Measurements from ENCODE around the gene CPNE8.
A peak's percentile ranks its signal among the peaks of the same experiment; 100 is the strongest.

Gene CPNE8

DNA sequence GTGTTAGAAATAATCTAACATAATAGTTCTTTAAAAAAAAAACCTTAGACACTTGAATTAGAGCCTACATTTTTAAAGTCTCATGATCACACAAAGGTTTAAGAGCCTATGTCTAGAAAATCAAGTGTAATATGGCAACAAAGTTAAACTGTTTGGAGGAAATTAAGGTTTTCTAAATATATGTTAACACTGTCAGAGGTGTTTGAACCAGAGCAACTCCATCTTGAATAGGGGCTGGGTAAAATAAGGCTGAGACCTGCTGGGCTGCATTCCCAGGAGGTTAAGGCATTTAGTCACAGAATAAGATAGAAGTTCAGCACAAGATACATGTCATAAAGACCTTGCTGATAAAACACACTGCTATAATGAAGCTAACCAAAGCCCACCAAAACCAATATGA lies 12.4 kb downstream of the CPNE8 start:
- no peak for FAIRE-seq

DNA sequence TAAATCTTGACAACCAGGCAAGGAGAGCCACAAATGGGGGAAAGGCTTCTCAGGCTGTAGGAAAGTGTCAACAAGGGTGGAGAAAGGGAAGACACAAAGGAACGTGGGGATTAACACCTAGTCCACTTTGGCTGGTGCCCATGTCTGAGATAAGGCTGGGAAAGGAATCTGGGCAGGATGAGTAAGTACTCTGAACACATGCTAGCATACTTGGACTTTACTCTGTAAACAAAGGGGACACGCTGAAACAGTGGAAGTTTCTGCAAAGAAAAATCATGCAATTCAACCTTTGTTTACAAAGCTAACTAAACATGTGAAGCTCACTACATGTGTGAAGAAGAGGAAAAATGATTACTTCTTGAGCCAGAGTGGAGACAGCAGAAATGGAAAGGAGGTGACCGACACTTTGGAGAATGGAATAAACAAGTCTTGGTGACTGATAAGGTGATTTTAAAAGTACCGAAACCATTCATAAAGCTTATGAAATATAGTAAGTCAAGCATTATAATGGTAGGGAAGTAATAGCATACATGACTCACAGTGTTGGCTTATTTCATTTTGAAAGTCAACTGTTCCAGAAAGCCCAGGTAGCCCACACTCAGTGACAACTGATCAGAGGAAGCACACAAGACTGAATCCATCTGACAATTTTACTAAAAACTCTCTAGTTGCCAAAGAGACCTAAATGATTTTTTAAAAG lies 13.2 kb downstream of the CPNE8 start:
- no peak for FAIRE-seq

DNA sequence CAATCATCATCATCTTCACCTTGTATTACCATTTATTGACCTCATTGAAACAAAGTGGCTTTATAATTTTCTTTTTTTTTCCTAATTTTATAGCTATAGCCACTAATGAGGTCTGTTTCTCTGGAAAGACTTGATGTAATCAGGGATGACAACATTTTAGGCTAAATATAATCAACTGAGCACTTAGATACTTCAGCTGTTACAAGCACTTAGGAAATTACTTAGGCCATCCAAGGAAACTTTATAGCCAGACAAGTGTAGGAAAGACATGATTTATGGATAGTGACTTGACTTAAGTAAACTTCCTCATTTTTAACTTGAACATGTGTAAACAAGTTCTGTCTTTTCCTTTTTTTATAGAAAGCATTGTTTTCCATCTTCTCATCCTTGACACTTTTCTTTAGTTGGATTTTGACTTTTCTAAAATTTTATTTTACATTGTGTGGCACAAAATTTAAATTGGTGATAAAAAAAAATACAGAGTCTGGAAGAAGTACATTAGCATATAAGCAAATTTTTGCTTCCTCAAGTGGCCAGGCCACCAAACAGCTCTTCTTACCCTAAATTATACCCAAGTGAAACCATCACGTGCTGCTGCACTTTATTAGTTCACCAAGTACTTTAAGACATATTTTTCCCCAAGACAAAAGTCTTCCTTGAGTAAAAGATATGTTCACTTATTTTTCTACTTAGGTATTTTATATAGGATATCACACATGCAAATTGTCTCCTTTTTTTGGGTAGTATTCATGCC lies 15.1 kb downstream of the CPNE8 start:
- FAIRE-seq: peak; percentile 49

DNA sequence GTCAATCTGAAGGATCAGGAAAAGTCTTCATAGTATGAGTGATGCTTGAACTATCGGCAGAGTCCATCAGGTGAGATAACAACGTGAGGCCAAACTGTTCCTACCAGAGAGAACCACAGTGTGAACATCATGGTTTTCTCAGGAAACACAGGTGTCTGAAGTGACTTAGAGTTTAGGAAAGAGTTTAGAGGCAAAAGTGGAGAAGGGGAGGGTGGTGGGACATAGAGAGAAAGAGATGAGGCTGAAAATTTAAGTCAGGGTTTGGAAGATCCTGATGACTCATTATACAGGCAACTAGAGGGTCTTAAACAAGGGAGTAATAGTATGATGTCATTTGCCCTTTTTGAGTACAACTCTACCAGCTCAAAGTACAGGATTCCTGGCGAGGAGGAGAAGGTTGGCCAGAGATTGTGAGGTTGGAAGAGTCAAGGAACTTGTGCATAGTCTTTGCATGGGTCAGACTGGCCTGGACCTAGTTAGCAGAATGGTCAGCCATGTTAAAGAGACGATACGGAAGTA lies 16.0 kb downstream of the CPNE8 start:
- no peak for FAIRE-seq

DNA sequence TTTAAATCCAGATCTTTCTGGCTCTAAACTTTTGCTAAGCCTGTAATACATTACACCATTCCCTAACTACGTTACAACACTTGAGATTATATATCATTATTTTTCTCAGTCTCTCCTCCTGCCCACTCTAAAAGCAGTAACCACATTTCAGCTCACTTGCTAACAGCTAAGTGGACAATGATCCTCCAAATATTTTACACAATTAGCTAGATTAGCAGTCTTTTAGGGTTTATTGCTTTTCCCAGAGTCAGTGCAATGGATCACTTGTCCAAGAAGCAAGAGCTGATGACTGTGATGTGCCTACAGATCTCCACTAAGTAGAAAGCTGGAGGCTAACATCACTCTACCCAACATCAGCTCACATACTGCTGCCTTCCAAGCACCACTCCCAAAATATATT lies 17.6 kb downstream of the CPNE8 start:
- FAIRE-seq: no peak

DNA sequence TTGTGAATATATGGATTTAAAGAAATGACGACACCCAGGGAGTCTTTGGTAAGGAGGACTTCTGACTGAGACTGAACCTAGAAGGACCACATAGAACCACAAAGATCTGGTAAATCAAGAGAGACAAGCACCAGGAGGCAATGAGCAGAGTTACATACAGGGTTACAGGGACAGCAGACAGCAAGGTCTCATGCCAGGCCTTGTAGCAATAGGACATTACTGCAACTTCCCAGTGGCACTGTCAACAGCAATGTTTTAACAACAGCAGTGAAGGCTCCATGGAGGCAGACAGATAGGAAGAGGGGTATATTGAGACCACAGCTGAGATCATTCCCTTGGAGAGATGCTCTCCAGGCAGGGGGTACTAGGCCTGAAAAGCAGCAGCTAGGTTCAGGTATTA lies 18.5 kb downstream of the CPNE8 start:
- no peak for FAIRE-seq

DNA sequence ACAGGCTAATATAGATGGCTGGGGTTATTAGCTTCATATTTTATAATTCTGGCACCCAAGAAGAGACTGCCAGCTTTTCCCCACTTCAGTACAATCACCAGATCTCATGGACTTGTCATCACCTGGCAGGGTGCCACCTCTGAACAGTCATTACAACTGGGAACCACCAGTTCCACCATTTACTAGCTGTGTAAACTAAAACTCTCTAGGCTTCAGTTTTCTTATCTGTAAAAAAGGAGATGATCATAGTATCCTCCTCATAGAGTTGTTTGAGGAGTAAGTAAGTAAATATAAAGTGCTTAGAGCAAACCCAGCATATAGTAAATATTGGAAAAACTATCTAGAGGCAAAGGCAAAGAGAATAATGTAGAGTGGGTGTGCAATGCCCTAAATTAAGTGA lies 19.3 kb downstream of the CPNE8 start:
- no peak for FAIRE-seq

DNA sequence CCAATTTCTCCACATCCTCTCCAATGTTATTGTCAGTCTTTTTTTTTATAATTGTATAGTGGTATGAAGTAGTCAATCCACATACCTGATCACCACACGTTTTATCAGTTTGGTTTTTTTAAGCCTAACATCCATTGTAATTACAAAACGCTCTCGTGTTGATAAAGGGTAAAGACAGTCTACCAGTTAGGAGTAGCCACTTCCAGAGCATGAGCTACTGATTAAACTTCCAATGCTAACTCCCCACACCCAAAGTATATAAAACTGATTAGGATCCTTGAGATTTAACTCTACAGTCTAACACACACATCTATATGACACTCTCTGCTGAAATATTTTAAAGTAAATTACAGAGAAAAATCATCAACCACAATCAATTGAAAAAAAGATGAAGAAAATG lies 20.7 kb downstream of the CPNE8 start:
- no peak for FAIRE-seq

DNA sequence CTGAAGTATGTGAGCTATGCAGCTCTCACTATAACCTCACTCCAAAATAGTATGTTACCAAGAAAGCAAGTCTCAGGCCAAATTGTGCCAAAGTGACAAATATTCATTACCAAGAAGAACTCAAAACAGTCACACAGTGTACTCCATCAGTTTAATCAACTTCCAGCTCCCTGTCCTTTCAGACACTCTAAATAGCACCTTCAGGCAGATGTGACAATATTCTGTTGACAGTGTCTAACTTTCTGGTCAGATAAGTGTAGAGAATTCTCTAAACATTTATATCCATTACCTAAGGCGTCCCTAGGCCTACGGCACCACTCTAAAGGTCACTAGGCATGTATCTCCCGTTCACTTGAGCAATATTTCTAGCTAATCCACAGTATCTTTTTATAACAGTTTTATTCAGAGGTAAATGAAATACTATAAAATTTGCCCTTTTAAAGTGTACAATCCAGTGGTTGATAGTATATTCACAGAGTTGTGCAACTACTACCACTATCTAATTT lies 21.7 kb downstream of the CPNE8 start:
- no peak for FAIRE-seq

DNA sequence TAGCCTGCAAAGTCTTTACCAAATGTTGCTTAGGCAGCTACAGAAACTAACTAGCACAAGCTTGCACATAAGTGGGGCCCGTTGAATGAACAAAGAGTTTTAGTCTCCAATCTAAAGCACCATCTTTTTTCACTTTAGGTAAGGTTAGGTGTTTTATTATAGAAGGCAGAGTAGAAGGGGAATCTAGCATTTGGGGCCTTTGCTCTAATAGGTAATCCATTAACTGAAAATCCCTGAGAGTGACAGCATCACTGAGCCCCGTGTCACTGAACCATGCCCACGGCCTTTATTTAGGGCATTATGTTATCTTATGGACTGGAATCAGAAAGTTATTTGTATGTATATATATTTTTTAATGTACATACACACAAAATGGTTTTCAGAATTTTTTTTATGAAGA lies 25.1 kb downstream of the CPNE8 start:
- FAIRE-seq: no peak

DNA sequence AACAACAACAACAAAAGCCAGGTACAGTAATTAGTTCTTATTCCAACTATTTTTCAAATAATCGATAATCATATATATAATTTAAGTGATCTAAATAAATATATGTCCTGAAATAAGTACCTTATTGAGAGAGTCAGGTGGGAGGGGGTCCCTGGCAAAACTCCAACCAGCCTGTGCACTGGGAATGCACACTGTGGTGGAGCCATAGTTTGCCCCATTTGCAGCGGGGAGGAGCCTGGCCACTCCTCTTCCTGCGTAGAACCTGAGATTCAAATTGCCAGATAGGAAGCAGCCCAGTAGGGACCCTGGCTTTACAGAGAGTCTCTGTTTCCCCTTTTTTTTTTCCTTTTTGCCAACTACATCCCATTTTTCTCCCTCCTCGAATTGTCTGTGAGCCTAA lies 26.4 kb downstream of the CPNE8 start:
- no peak for FAIRE-seq

DNA sequence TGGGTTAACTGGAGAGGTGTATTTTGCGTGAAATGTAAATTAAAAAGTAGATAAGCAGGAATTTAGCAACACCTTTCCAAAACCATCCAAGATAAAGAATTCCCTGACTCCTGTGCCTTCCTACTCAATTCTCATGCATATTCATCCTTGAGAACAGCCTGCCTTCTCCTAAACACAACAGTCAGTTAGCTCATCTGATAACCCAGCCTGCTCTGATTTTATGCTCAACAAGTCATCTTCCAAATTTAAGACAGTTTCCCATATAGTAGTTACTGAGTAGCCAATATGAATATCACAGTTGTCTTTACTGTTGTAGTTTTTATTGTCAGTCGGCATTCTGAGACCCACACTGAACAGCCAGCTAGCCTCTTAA lies 27.1 kb downstream of the CPNE8 start:
- FAIRE-seq: no peak

DNA sequence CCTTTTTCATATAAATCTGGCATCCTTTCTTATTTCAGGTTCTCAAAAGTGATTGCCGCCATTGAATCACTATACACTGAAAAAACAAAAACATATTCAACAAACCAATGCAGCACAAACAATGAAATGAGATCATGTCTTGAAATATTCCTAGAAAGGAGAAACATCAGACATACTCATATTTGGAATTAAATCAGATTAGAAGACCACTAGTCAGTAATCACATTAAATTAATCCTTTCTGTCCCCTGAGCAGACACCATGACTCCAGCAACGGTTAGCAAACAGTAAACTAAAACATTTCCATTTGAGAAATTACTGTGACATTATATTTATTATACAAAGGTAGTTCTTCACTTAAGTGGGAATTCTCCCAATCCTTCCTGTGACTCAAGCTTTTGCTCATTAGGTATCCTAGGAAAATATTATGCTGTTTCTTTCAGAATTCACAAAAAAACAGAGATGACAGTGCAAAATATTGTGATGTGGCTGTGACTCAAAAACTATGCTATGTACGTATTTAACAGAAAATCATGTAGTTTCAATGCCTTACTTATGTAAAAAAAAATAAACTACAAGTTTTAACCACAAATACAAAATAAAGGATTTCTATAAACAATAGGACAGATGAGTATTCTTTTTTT lies 29.7 kb downstream of the CPNE8 start:
- no peak for FAIRE-seq

DNA sequence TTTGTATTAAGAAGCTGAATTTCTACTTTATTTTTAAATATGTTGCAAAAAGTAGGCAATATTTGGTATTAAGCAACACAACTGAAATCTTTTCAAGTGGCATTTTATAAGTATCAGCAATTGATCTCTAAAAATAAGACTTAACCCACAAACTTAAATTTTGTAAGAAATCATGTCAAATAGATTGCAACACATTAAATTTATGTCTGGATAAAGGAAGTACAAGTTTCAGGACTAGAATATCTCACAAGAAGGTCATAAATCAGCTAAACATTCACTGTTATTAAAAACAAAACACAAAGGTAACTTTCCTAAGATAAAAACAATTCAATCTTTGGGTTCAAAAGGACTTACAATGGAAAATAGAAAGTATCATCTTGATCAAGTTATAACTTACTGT lies 32.8 kb downstream of the CPNE8 start:
- FAIRE-seq: peak; percentile 33

DNA sequence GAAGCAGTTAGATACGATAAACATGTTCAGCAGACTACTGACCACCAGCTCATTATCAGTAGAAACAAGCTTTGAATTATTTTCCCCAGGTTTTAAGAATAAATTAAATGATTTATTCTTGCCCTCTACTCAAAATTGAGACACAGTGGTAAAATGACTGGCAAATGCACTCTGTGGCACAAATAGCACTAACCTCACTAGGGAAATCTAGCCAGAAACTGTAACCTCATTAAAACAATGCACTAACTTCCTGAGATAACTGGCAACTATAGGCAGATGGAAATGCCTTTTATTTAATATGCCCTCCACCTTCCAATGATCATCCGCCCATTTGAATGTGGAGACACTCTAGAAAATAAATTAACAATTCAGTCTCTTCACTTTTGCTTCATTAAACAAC lies 33.2 kb downstream of the CPNE8 start:
- FAIRE-seq: no peak

DNA sequence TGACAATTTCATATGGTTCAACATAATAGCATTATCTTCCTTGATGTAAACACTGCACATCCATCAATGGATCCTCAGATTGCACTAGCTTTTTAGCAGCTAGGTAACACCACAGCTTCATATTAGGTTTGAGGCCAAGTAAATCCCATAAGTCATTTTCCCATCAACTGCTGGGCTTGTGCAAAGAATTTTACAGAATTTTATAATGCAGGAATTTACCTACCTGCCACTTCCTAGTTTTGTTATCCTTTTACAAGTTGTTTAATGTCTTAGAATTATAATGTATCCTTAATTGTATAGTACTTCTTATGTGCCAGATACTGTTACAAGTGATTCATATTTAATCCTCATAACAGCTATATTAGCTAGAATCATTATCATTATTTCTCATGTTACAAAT lies 36.4 kb downstream of the CPNE8 start:
- FAIRE-seq: no peak

DNA sequence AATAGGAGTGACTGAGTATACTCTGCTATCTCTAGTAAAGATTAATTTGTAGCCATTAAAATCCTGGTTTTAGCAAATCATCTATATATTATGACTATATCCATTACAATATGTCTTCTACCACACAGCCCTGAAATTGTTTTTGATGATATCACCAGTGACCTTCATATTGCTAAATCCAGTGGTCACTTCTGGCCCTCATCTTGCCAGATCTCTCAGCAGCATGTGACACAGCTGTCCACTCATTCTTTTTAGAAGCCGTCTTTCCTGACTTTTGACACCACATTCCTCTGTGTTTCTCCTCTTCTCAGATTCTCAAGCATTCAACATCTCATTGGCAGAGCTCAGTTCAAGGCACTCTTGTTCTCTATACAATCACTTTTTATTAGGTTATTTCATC lies 54.9 kb downstream of the CPNE8 start:
- no peak for FAIRE-seq

DNA sequence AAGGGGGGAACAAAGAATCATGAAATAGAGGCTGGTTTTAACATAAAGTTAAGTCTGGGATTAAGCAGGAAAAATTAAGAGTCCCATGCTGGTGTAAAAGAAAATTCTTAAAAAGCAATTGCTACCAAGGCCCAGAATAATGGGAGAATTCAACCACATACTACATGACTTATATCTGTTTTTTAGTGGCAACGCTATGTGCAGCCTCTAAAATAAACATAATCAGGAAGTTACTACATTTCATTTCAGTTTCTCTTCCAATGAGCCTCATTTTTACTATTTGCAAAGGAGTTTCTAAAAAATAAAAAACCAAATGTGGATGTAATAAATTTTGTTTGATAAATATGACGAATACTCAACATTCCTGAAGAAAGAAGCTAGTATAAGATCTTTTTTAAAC lies 58.1 kb downstream of the CPNE8 start:
- FAIRE-seq: no peak

DNA sequence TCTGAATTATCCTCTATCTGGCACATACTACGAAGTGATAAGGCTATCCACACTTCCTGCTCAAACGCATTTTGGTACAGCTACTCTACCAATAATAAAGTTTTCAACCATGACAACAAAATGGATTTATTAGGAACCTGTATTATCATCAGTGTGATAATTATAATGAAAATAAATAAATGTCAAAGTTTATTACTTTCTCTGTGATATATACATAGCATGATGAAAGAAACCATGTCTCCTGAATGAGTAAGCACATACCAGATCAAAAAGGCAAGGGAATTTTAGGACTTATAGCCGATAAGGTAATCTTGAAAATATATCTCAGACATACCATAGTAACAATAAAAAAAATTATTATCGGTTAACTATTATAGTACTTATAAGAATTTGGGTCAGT lies 61.1 kb downstream of the CPNE8 start:
- no peak for FAIRE-seq

DNA sequence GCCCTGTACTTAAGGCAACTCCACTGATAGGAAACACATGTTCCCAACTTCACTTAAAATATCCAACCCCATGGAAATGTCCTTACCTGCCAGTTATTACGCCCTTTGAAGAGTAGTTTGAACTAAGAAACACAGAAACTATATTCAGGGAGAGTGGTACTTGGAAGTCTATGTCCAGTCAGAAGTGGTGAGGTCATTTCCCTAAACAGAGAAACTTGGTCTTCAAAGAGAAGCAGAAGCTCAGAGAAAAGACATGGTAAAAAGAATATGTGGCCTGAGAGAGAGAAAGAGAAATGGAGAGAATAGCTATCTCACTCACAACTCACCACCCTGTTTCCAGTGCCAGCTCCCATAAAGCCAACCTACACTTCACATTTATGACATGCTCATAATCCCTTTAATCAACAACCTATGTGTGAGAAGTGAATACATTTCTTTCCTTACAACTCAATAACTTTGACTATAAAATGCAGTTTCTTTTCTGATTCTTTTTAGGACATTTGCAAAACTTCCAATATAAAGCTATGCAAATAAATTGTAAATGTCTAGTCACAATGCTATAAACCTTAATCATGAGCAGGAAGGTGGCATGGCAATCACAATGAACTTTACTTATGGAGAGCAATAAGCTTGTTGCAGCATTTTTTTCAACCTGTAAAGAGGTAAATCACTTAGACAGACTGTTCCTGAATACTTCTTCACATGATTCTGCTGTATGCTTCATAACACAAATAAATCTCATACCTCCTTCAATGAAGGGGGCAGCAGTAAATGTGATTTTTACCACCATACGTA lies 67.1 kb downstream of the CPNE8 start:
- peak; percentile 97 for FAIRE-seq

DNA sequence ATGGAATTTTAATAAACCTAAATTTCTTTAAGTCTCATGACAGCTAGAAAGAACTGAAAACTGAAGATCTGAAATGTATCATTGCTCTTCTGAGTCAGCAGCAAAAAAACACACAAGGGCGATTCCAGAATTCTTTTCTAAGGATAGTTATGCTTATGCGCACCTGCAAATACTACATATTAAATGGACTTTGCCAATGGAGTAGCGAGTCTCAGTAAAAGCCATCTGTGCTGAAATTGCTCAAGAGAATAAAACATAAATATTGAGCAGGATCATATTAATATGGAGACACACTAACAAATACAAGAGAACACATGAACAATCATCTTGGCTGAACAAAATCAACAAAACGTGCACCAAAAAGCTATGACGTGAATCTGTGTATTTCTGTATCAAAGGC lies 73.7 kb downstream of the CPNE8 start:
- no peak for FAIRE-seq

DNA sequence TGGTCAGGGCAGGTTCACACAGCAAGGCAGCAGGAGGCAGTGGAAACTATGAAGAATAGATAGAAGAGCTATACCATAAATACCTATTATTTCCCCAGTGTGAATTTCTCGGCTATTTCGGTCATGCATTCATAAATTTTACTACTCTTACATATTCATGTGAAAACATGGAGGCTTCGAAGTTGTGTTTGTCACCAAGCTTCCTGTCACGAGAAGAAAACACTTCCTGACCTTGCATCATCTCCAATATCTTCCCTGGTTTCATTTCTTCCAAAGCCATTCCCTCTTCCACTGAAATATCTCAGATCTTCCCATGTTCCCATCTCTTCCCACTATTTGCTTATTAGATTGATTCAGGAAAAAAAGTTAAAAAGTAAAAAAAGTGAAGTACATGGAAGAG lies 80.4 kb downstream of the CPNE8 start:
- FAIRE-seq: no peak

DNA sequence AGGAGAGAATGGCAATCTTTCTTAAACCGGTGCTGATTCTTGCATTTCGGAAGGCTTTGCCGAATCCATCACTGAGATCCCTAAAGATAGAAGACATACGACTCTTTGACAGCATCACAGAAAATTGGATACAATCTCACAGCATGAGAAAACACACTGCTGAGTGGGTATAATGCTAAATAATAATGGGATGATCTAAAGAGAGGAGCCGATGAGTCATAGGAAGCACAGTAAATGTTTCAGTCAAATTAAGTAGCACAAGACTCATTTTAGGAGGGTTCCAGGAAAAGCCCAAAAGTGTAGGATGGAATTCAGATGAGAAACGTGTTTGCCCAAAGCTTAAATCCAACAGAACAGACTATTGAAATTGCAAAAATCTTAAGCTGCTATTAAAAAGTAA lies 81.7 kb downstream of the CPNE8 start:
- no peak for FAIRE-seq

Measured in colon (tissue), 2 donors.